ENCODE results near the gene DPM2. TPM values are rescaled to one million over a fixed set of nuclear protein-coding genes. Genes with fewer than 3 reads are reported as not detected.

Gene DPM2
- total and polyA plus RNA-seq, 2 experiments from 2014 or later, result 36.6 to 92.4 TPM

GRCh38 chr9:127972236-127972871 is 34.7 kb upstream of the DPM2 start (continued):
- no peak for TF ChIP-seq CTCF (conservative IDR thresholded peaks at IDR 0.05; ENCODE audit: low read depth in 2 of 2)
- TF ChIP-seq STAT1 (IDR thresholded peaks at IDR 0.05; ENCODE audit: unreplicated experiment), result no peak
- TF ChIP-seq ZNF114 (CRISPR knock-in tag; IDR thresholded peaks at IDR 0.05), result no peak
- TF ChIP-seq ETS1 (IDR thresholded peaks at IDR 0.05), result no peak
- TF ChIP-seq REST (IDR thresholded peaks at IDR 0.05; ENCODE audit: unreplicated experiment), result no peak
- no peak for TF ChIP-seq EZH2phosphoT487 (IDR thresholded peaks at IDR 0.05; ENCODE audit: unreplicated experiment)
- TF ChIP-seq POLR2AphosphoS5 (IDR thresholded peaks at IDR 0.05; ENCODE audit: low read depth), result no peak

- H3K4me1 ChIP-seq (ENCODE audit: insufficient read depth), result peaks cover 33% of the 10 kb centered on the region
- Mint-ChIP-seq H3K4me3 (peak overlapping the region; percentile 46), H3K9me3 (no peaks in the 10 kb centered on the region), H3K36me3 (ENCODE audit: low read depth) (peaks cover 3% of the 10 kb centered on the region; the same call in 2 of the 3 replicates), H3K4me1 (peaks cover 90% of the 10 kb centered on the region), H3K27me3 (ENCODE audit: insufficient read depth, low read depth, poor library complexity) (peaks cover 20% of the 10 kb centered on the region), H3K27ac (peak overlapping the region; percentile 87)
- H3K4me3 ChIP-seq, result peak overlapping the region; percentile 38; the same call in 1 of the 2 replicates
- H3F3A ChIP-seq (replicated peaks; ENCODE audit: low read depth), result no peaks in the 10 kb centered on the region
- H3K9me2 ChIP-seq (ENCODE audit: insufficient read depth), result no peaks in the 10 kb centered on the region
- peaks cover 28% of the 10 kb centered on the region for H4K20me1 ChIP-seq (replicated peaks; ENCODE audit: insufficient read depth)
- DNase-seq (ENCODE audit: low spot score), result peak; percentile 69
- peak overlapping the region; percentile 55; the same call in 1 of the 2 replicates for H3K27ac ChIP-seq (ENCODE audit: low read depth)
- ATAC-seq, result peak; percentile 64
- H3K27me3 ChIP-seq (ENCODE audit: insufficient read depth), result no peaks in the 10 kb centered on the region
- no peak overlapping the region for H2AFZ ChIP-seq
- no peaks in the 10 kb centered on the region for H3K36me3 ChIP-seq (ENCODE audit: insufficient read depth)
- H3K79me2 ChIP-seq (replicated peaks; ENCODE audit: insufficient read depth), result peaks cover 99% of the 10 kb centered on the region
- peak overlapping the region; percentile 71; the same call in 1 of the 2 replicates for H3K4me2 ChIP-seq
- no peak for TF ChIP-seq REST (IDR thresholded peaks at IDR 0.05; ENCODE audit: unreplicated experiment)
Observed at GRCh38 chr9:127971357-127972235, 33.9 kb upstream of the DPM2 start.
